ENCODE results near the gene ARIH2.

GRCh38 chr3:48930590-48930989 is 11.9 kb downstream of the ARIH2 start:
- no peak for TF ChIP-seq CTCF (IDR thresholded peaks at IDR 0.05)
- TF ChIP-seq POLR2A (IDR thresholded peaks at IDR 0.05), result no peak
- TF ChIP-seq POLR2AphosphoS5 (IDR thresholded peaks at IDR 0.05), result no peak
